Keratinocyte (primary cell): ENCODE measurements around the gene AKT1.

ENCODE experiments used
- CTCF ChIP-seq, 3 experiments: IDR thresholded peaks in 1 of 3; conservative IDR thresholded peaks in 1 of 3; optimal IDR thresholded peaks in 1 of 3; 2 replicates in 2 of 3; 3 replicates in 1 of 3; pipeline versions ENCODE3 to v1.5.1; 2011; ENCODE audit warnings: low read length in 3 of 3, mild to moderate bottlenecking in 3 of 3, moderate library complexity in 2 of 3, control low read depth in 1 of 3, inconsistent platforms in 1 of 3; ENCODE audit not compliant: insufficient read depth in 2 of 3; ENCODE audit errors: extremely low read depth in 1 of 3
- EZH2 ChIP-seq: IDR thresholded peaks from one replicate; pipeline ENCODE4 v1.6.1; 2012; ENCODE audit warnings: inconsistent platforms, mild to moderate bottlenecking, low read length, moderate library complexity

- TF ChIP-seq CTCF (optimal IDR thresholded peaks at IDR 0.05 in 1 of 3, IDR thresholded peaks at IDR 0.05 in 1 of 3, conservative IDR thresholded peaks at IDR 0.05 in 1 of 3; ENCODE audit: extremely low read depth in 1 of 3, insufficient read depth in 2 of 3, low read length in 3 of 3) (no peak), EZH2 (no peak)
Observed at GRCh38 chr14:104751539-104752422, 43.8 kb downstream of the AKT1 start.
